ENCODE measurements around the gene DYNC1LI1.

DNA sequence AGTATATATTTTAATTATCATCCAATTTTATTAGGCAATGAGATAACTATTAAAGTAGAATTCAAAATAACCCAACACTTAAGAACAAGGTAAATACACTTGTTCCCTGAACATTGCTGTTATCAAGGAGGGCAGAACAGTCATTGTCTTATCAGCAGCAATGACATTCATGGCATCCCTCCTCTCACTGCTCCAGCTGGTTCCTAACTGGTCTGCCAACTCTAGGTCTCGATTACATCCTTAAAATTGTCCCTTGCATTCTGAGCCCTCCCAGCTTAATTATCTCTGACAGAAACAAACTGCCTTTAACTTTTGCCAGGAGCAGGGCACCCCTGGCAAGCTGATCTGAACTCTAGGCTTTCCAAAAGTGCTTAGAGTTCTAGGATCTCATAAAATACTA, 14.0 kb upstream of the DYNC1LI1 start:
- no peak for TF ChIP-seq CTCF (conservative IDR thresholded peaks at IDR 0.05 in 1 of 2, IDR thresholded peaks at IDR 0.05 in 1 of 2; ENCODE audit: low read depth in 1 of 2, low read length in 2 of 2)
- TF ChIP-seq EZH2 (IDR thresholded peaks at IDR 0.05; ENCODE audit: low read length, missing control alignments): no peak
